GM12874 (cell line): ENCODE data around the gene SIGLEC12.

Experiments used
- TF ChIP-seq, protein P1 (sequence below): IDR thresholded peaks from 2 replicates; pipeline ENCODE4 v1.5.1; 2011; ENCODE audit warnings: low read depth, mild to moderate bottlenecking, control low read depth, low read length, moderate library complexity; ENCODE audit not compliant: insufficient read depth

Gene SIGLEC12

GRCh38 chr19:51460164-51460992, 41.2 kb downstream of the SIGLEC12 start:
- TF ChIP-seq, protein P1, sequence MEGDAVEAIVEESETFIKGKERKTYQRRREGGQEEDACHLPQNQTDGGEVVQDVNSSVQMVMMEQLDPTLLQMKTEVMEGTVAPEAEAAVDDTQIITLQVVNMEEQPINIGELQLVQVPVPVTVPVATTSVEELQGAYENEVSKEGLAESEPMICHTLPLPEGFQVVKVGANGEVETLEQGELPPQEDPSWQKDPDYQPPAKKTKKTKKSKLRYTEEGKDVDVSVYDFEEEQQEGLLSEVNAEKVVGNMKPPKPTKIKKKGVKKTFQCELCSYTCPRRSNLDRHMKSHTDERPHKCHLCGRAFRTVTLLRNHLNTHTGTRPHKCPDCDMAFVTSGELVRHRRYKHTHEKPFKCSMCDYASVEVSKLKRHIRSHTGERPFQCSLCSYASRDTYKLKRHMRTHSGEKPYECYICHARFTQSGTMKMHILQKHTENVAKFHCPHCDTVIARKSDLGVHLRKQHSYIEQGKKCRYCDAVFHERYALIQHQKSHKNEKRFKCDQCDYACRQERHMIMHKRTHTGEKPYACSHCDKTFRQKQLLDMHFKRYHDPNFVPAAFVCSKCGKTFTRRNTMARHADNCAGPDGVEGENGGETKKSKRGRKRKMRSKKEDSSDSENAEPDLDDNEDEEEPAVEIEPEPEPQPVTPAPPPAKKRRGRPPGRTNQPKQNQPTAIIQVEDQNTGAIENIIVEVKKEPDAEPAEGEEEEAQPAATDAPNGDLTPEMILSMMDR: no peak

GRCh38 chr19:51458899-51459505, 42.6 kb downstream of the SIGLEC12 start:
- TF ChIP-seq, protein P1: no peak

DNA sequence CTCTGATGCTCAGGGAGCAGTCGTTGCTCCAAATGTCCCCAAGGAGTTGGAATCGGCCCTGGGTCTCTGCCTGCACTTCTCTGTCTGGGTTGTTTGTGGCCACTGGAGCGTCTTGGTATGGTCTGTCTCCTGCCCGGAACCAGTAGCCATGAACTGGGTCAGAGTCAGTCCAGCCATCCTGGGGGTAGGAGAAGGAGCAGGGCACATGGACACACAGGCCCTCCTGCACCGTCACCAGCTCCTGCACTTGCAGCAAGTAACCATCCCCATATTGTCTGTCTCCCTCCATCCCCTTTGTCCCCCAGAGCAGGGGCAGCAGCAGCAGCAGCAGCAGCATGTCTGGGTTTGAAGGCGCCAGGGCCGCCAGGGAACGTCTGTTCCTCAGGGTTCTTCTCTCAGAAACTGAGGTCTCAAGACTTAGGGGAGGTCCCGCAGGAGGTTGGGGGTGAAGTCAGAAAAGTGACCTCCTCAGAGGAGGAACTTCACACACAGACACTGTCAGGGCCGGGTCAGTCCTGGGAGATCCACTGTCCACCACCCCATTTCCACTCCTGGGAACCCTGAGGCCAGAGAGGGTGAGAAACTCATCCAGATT, 43.5 kb downstream of the SIGLEC12 start, which contains the start of gene SIGLEC8:
SIGLEC8 (minus strand) TSS at position 404 of the 595 bp plus-strand sequence; CDS start at position 337, 67 bp downstream.
- TF ChIP-seq, protein P1: no peak

DNA sequence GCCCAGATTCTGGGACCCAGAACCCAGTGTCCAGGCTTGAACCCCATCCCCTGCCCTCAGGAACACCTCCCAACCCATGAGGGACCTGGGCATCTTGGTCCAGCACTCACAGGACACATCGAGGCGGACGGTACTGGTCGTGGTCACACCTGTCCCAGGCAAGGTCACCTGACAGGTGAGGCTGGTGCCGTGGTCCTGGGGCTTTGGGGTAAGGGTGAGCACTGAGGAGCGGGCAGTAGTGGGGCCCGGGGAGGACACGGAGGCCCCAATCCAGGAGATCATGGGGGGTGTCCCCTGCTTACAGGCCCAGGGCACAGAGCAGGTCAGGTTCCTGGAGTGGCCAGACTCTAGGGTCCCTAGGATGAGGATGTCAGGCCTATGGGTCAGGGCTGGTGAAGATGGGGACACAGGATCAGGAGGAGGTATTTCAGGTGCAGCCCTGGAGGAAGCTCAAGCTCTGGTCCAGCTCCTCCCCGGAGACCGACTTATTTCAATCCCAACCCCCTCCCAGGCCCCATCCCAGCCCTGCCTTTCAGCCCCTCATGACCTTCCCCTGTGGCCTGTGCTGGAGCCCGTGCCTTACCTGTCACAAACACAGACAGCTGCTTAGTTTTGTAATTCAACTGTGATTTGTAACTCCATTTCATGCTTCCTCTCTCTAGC, 44.1 kb downstream of the SIGLEC12 start:
- TF ChIP-seq, protein P1: no peak

DNA sequence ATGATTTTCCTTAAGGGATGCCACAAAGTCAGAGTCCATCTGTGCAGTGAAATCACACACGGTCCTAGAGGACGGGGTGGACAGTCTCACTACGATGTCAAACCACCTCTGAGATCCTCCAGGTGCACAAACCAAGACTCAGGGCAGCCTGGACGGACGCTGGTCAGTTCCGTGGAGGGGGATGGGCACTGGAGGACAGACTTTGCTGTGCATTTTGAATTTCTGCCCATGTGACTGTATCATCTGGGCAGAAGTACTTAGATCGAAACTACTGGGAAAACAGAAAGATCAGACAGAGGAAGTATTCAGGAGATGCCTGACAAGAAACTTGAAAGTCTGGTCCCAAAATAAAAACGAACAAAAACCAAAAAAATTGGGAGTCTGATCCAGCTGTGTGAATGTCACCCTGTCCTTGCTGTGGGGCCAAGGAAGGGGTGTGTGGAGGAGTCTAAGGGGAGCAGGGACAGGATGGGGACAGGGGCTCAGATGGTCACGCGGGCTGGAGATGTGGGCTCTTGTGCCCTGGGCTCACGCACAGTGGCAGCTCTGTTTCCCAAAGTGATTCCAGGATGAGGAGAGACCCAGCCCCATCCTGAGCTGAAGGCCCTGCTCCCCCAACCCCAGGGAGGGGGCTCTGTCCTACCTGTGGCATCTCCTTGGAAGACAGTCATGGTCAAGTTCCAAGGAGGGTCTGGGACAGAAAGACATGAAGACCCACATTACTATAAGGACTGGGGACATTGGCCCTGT, 44.9 kb downstream of the SIGLEC12 start:
- TF ChIP-seq, protein P1: no peak

DNA sequence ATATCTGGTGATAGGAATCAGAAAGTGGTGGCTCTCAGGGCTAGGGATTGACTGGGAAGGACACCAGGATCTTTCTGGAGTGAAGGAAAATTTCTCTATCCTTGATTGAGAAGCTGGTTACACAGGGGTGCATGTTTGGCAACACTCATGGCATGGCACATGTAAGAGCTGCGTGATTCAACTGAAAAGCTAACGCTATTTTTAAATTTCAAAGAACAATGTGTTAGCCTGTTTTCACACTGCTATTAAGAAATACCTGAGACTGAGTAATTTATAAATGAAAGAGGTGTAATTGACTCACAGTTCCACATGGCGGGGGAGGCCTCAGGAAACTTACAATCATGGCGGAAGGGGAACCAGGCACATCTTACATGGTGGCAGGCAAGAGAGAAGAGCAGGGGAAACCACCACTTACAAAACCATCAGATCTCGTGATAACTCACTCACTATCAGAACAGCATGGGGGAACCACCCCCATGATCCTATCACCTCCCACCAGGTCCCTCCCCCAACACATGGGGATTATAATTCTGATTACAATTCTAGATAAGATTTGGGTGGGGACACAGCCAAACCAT, 50.8 kb downstream of the SIGLEC12 start:
- TF ChIP-seq, protein P1: no peak
